ENCODE data around the gene MRPL33. TPM values are rescaled to one million over a fixed set of nuclear protein-coding genes. Genes with fewer than 3 reads are reported as not detected.
A peak's percentile ranks its signal among the peaks of the same experiment; 100 is the strongest.

The MRPL33 gene
- 48.3 to 54.5 TPM (median 54.4 TPM) in 3 replicates for total RNA-seq

- H3K27me3 Mint-ChIP-seq (ENCODE audit: low read depth), result peaks cover 2% of the 10 kb centered on the region
- peak within 1 kb of the TSS; percentile 100 for H3K27ac Mint-ChIP-seq
Observed at GRCh38 chr2:27771548-27772335, at the start of gene MRPL33. Gene MRPL33 (plus strand): TSS chr2:27771719. CDS start chr2:27771778, 59 bp downstream.

GRCh38 chr2:27721884-27722485, 49.5 kb upstream of the MRPL33 start:
- Mint-ChIP-seq H3K4me1 (peaks cover 19% of the 10 kb centered on the region), H3K9me3 (no peaks in the 10 kb centered on the region), H3K36me3 (no peaks in the 10 kb centered on the region), H3K27me3 (ENCODE audit: low read depth) (peaks cover 3% of the 10 kb centered on the region), H3K27ac (no peak overlapping the region), H3K4me3 (no peak overlapping the region)
- DNase-seq (ENCODE audit: low spot score in 2 of 2, unreplicated experiment in 2 of 2), result no peak
- no peak for TF ChIP-seq CTCF (IDR thresholded peaks at IDR 0.05; ENCODE audit: unreplicated experiment)

More at GRCh38 chr2:27771548-27772335, at the start of gene MRPL33:
- Mint-ChIP-seq H3K4me3 (peak within 1 kb of the TSS; percentile 98), H3K36me3 (peaks cover 9% of the 10 kb centered on the region), H3K4me1 (peaks cover 45% of the 10 kb centered on the region), H3K9me3 (no peaks in the 10 kb centered on the region)
- DNase-seq (ENCODE audit: low spot score in 2 of 2, unreplicated experiment in 2 of 2), result peak; percentile 87 to 92
- TF ChIP-seq CTCF (IDR thresholded peaks at IDR 0.05; ENCODE audit: unreplicated experiment), result no peak

GRCh38 chr2:27723372-27724144, 48.0 kb upstream of the MRPL33 start:
- H3K4me3 Mint-ChIP-seq, result no peak overlapping the region
- peaks cover 3% of the 10 kb centered on the region for H3K27me3 Mint-ChIP-seq (ENCODE audit: low read depth)
- no peaks in the 10 kb centered on the region for H3K36me3 Mint-ChIP-seq
- no peaks in the 10 kb centered on the region for H3K9me3 Mint-ChIP-seq
- DNase-seq (ENCODE audit: low spot score in 2 of 2, unreplicated experiment in 2 of 2), result peak in 1 of 2 experiments; percentile 63
- peak; percentile 85 for TF ChIP-seq CTCF (IDR thresholded peaks at IDR 0.05; ENCODE audit: unreplicated experiment)
- H3K4me1 Mint-ChIP-seq, result peaks cover 18% of the 10 kb centered on the region
- H3K27ac Mint-ChIP-seq, result peak overlapping the region; percentile 67

GRCh38 chr2:27724191-27724590, 47.3 kb upstream of the MRPL33 start:
- Mint-ChIP-seq H3K9me3 (no peaks in the 10 kb centered on the region), H3K4me1 (peaks cover 18% of the 10 kb centered on the region), H3K36me3 (no peaks in the 10 kb centered on the region), H3K27ac (no peak overlapping the region), H3K4me3 (no peak overlapping the region), H3K27me3 (ENCODE audit: low read depth) (peaks cover 3% of the 10 kb centered on the region)
- DNase-seq (ENCODE audit: low spot score in 2 of 2, unreplicated experiment in 2 of 2), result no peak
- TF ChIP-seq CTCF (IDR thresholded peaks at IDR 0.05; ENCODE audit: unreplicated experiment), result no peak

GRCh38 chr2:27724905-27725701, 46.4 kb upstream of the MRPL33 start:
- peaks cover 18% of the 10 kb centered on the region for H3K4me1 Mint-ChIP-seq
- TF ChIP-seq CTCF (IDR thresholded peaks at IDR 0.05; ENCODE audit: unreplicated experiment), result no peak
- peaks cover 3% of the 10 kb centered on the region for H3K27me3 Mint-ChIP-seq (ENCODE audit: low read depth)
- no peak for DNase-seq (ENCODE audit: low spot score in 2 of 2, unreplicated experiment in 2 of 2)
- H3K36me3 Mint-ChIP-seq, result no peaks in the 10 kb centered on the region
- H3K9me3 Mint-ChIP-seq, result no peaks in the 10 kb centered on the region
- no peak overlapping the region for H3K4me3 Mint-ChIP-seq
- H3K27ac Mint-ChIP-seq, result peak overlapping the region; percentile 77
